GM12872 (cell line): ENCODE results near the gene BEND7.

Experiments used
- TF ChIP-seq, protein P1 (sequence below): IDR thresholded peaks from 3 replicates; pipeline ENCODE4 v1.5.1; 2011; ENCODE audit warnings: low read depth, mild to moderate bottlenecking, low read length, moderate library complexity; ENCODE audit not compliant: insufficient read depth

Gene BEND7

DNA sequence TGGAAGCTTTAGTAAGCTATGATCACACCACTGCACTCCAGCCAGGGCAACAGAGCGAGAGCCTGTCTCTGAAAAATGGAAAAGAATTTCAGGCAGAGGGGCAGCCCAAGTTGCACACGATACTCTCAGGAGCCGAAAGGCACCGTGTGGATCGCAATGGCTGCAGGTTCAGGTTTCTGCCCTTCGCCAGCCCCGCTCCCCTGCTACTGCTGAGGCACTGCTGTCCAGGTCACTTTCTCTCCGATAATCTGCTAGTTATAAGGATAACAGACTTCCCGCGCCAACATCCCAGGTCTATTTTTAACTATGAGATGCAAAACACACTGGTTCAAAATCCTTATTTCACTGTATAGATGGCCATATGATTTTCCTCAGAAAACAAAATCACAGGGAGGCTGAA lies 11.1 kb downstream of the BEND7 start:
- TF ChIP-seq, protein P1, sequence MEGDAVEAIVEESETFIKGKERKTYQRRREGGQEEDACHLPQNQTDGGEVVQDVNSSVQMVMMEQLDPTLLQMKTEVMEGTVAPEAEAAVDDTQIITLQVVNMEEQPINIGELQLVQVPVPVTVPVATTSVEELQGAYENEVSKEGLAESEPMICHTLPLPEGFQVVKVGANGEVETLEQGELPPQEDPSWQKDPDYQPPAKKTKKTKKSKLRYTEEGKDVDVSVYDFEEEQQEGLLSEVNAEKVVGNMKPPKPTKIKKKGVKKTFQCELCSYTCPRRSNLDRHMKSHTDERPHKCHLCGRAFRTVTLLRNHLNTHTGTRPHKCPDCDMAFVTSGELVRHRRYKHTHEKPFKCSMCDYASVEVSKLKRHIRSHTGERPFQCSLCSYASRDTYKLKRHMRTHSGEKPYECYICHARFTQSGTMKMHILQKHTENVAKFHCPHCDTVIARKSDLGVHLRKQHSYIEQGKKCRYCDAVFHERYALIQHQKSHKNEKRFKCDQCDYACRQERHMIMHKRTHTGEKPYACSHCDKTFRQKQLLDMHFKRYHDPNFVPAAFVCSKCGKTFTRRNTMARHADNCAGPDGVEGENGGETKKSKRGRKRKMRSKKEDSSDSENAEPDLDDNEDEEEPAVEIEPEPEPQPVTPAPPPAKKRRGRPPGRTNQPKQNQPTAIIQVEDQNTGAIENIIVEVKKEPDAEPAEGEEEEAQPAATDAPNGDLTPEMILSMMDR, result no peak

GRCh38 chr10:13516176-13516575 lies 12.6 kb downstream of the BEND7 start:
- TF ChIP-seq, protein P1, result no peak

GRCh38 chr10:13515467-13515866 lies 13.3 kb downstream of the BEND7 start:
- TF ChIP-seq, protein P1, result no peak

DNA sequence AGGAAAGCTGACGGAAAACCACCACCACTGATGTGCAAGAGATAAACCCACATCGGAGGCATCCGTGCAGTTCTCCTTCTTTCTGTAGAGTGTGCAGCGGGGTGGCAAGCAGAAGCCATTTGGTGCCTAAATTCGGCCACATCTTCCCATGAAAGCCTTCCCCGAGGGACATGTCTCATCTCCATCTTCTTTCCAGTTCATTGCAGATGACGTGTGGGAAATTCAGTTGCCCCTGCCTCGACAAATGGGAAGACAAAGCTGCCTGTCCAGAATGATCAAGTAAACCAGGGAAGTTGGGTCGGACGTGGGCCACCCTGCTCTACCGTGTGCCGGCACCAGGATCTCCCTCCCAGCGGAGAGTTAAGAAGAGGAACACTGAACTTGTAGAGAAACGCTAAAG lies 14.5 kb downstream of the BEND7 start:
- TF ChIP-seq, protein P1, result no peak

- TF ChIP-seq, protein P1, result no peak
These were observed 16.2 kb downstream of the BEND7 start for GRCh38 chr10:13512564-13512963.

DNA sequence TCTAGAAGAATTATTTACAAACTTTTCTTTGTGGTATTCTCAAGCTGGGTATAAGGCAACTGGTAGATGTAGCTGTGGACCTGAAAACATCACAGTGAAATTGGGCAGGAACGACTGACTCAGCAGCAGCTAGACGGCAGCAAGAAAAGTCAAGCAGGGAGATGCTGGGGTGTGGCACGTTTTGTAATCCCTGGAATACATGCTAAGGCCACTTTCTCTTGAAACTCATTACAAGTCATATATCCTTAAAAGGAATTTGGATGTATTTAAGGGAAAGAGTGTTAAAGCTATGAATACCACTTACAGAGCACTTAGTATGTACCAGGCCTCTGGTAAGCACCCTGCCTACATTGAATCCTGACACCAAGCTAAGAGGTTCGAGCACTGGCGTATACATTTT lies 17.4 kb downstream of the BEND7 start:
- TF ChIP-seq, protein P1, result no peak

DNA sequence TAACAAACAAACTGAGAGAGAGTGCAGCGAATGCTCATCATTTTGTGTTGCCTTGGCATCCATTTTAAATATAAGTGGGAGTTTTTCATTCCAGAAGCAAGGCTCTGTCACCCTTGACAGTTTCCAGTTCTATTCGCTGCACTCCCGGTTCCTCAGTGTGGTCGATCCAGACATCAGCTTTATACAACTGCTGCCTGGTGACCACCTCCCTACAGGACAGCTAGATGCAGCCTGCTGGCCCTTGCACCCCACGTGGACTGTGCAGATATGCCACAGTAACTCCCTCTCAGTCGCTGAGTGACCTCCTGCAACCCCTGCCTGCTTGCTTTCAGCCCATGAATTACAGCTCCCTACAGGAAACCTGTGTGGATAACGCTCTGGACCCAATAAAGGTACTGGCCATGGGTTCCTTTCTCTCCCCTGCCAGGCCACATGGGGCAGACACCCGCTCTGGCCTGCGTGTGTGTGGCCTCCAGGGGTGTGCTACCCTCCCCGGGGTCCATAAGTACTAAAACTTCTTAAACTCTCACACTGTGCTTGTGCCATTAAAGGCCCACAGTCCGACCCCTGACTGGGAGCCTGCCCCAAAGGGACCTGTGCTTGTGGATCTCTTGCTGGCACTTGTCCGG lies 23.6 kb downstream of the BEND7 start:
- TF ChIP-seq, protein P1, result no peak
